IPS DF 4.7 (cell line): Measurements from ENCODE around the gene IGSF5.
"Not testable (repeated sequence)": the region's sequence is repeated elsewhere in the genome, so short reads cannot be mapped to it uniquely, and the experiment has no call there.

ENCODE experiments used
- DNase-seq: peaks from one replicate; pipeline ENCODE4 v3.0.0-alpha.2; 2013; ENCODE audit warnings: low spot score; ENCODE audit errors: extremely low read depth

IGSF5 gene

GRCh38 chr21:39744883-39745282, at the start of gene IGSF5:
Gene IGSF5, plus strand, starts transcription at chr21:39745183. Its CDS starts 327 bp downstream, at chr21:39745510.
- not testable (repeated sequence) for DNase-seq

- no peak for DNase-seq
Observed at GRCh38 chr21:39696196-39696595, 48.8 kb upstream of the IGSF5 start.

DNA sequence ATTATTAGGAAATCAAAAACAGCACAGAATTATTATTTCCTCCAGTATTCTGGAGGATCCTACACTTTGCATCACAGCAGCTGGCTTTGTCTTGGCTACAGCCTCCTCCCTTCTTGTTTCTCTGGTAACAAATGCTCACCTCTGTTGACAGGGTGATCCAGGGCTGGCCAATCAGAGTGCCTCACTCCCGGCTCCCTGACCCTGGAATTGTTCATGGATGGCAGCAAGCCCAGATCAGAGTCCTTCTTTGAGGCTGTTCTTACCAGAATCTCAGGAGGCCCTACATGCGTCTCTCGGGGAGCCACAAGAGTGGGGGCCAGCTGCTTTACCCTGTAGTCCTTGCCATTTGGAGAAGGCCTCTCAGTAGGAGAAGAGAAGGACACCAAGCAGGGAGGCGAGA, 48.4 kb upstream of the IGSF5 start:
- DNase-seq: no peak

- DNase-seq: no peak
Observed at GRCh38 chr21:39700318-39700717, 44.7 kb upstream of the IGSF5 start.

DNA sequence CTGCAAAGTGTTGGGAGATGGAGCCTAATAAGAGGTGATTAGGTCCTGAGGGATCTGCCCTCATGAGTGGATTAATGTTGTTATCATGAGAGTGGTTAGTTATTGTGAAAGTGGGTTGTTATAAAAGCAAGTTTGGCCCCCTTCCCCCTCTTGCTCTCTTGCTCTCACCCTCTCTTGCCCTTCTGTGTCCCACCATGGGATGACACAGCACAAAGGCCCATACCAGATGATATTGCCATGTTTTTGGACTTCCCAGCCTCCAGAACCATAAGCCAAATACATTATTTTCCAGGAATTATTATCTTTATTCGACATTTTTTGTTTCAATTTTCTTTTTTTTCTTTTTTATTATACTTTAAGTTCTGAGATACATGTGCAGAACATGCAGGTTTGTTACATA, 41.4 kb upstream of the IGSF5 start:
- no peak for DNase-seq

DNA sequence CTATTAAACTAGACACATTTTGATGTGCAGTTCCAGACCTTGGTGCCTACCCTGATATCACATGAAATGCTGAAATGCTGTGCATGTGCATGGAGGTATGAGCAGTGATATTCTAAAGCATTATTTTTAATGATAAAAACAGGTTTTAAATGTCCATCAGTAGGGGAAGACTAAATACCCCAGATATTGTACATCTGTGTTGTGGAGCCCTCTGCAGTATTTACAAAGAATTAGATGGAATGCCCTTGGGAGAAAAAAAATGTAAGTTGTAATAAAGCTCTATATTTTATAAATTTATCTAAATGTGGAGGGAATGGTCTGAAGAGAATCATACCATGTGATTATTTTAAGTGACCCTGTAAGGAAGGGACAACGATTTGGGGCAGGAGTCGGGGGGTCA, 39.1 kb upstream of the IGSF5 start:
- no peak for DNase-seq

DNA sequence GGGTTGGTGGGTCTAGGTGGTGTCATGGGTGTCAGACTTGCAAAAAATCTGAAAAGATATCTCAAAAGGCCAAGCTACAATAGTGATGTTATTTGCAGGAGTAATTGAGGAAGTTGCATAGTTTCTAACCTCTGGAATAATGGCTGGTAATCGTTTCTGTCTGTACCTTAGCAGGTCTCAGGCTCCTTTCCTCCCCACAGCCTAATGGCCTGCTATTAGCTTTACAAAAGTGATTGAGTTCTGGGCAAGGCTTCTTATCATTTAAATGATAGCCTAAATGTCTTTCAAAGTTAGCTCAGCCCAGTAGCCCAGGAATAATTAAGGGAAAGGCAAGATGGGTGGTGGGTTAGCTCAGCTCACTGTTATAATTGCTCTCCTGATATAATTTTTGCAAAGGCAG, 37.7 kb upstream of the IGSF5 start:
- no peak for DNase-seq

DNA sequence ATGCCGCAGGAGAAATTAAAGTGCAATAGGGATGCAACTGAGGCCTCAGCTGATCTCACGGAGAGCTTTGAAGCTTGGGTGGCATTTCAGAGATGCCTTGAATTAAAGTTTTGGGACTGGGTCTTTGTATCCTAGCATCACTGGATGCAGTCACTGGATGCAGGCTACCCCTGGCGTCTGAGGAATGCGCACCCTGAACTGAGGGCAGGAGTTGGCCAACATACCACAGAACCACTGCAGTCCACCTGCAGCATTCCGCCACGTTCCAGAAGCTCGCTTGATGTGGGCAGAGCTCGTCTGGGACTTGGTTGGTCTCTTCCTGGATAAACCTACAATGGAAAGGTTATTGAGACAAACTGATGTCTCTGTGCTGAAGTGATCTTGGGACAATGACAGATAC, 34.1 kb upstream of the IGSF5 start:
- DNase-seq: no peak

GRCh38 chr21:39712273-39712672, 32.7 kb upstream of the IGSF5 start:
- no peak for DNase-seq

DNA sequence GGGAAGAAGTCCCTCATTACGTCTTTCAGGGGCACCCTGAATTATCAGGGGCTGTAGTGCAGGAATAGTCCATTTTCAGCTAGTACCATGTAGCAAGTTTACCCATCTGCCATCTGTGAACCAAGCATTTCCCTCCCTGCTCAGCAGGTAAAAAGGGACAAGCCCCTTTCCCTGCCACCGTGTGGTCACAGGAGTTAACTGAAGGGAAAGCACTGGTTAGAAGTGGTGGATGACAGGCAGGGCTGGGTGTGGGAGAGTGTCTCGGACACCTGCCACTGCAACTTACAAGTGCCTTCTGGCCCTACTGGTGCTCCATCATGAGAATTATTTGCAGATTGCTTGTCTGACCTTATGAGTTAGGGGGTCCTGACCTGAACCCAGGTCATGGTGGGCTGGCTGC, 32.0 kb upstream of the IGSF5 start:
- no peak for DNase-seq

GRCh38 chr21:39713905-39714304, 31.1 kb upstream of the IGSF5 start:
- DNase-seq: no peak

- DNase-seq: no peak
Observed at GRCh38 chr21:39714331-39714730, 30.7 kb upstream of the IGSF5 start.

GRCh38 chr21:39715804-39716397, 29.1 kb upstream of the IGSF5 start:
- DNase-seq: no peak

DNA sequence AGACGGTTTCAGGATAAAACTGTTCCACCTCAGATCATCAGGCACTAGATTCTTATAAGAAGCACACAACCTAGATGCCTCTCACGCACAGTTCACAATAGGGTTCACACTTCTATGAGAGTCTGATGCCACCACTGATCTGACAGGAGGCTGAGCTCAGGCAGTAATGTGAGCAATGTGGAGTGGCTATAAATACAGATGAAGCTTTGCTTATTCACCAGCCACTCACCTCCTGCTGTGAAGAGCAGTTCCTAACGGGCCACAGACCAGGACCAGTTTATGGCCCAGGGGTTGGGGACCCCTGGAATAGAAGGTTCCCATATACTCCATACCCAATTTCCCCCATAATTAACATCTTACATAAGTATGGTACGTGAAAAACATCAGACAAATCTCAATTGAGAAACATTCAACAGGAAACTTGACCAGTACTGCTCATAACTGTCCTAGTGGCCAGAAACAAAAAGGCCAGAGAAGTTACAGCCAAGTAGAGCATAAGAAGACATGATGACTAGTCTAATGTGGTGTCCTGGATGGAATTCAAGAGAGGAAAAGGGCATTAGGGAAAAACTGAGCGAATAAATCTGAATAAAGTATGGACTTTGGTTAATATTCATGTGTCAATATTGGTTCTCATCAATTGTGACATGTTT, 24.7 kb upstream of the IGSF5 start:
- no peak for DNase-seq

DNA sequence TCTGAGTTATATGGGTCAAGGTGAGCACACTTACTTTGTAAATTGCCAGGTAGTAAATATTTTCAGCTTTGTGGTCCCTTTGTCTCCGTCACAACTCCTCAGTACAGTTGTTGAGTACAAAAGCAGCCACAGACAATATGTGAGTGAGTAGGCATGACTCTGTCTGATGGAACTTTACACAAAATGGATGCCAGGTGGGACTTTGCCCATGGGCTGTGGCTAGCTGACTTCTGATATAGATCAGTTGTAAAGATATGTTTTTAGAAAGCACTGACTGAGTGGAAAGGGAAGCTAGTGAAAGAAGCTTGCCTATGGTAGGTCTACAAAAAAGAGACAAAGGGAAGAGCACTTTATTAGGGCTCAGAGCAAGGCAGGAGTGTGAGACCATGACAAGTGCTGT, 23.1 kb upstream of the IGSF5 start:
- DNase-seq: no peak

- no peak for DNase-seq
Observed at GRCh38 chr21:39724944-39725343, 20.0 kb upstream of the IGSF5 start.

- no peak for DNase-seq
Observed at GRCh38 chr21:39726133-39726532, 18.9 kb upstream of the IGSF5 start.

DNA sequence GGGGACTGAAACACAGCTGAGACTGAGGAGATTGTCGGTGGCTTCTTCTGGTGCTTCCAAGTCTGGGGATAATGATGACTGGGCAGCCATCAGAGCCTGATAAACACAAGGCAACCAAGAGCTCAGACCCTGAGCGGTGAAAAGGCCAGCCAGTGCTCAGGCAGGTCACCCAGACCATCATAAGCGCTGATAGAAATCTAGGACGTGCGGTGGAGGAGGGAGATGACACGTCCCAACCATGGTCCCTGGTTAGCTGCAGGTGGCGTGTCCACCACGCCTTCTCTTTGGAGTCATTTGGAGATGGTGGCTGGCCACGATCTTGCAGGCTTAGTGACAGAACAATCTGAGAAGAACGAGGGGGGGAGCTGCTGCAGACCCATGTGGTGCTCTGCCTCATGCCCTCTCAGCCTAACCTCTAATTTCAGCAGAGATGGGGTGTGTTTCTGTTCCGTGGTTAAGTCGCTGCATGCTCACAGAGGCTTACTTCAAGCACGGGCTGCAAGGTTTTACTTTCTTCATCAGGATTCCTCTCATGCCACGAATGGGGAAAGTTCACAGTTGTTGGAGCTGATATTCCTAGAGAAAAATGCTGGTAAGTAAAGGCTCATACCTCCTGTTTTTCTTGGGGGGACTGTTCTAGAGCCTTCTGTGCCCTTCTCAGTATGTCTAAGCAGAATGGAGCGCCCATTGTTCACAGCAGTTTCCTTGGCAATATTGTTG, 17.4 kb upstream of the IGSF5 start:
- no peak for DNase-seq

DNA sequence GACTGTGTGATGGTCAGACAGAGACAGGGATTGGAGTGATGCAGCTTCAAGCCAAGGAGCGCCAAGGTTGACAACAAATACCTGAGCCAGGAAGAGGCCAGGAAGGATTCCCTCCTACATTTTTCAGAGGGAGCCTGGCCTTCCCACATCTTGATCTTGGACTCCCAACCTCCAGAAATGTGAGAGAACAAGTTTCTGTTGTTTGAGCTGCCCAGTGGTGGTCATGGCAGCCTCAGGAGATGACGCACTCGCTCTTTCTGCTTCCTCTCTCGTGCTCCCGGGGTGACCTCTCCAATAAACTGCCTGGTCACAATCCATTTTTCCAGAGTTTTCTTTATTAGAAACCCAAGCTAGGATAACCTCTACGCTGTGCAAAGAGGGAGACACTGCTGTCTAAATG, 16.6 kb upstream of the IGSF5 start:
- no peak for DNase-seq

DNA sequence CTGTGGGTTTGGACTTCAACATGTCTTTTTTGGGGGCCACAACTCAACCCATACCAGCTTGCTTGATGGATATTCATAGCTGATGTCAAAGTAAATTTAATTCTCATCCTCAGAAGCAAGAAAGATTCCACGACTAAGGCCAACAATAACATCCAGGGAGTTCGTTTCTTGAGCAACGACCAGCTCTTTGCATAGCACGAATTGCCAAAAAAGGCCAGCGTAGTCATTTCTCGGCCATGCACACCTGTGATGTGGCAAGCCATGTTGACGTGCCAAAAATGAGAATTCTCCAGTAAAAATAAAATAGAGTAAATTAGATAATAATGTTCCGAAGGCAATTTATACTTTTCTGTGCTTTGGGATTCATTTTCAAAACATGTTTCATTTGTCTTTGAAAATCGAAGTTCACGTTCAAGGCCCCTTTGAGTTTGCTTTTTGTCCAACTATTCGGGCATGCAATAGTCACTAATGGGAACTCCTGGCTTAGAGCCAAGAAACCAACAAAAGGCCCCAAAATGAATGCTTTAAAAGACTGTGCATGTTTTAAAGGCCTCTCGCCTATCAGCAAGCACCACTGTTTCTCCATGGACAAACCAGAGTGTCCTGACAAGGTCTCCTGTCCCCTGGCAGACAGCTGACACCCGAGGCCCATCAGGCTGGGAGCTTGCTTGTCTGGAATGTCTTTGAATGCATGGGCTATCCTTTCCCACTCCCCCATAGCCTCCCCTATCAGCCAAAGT, 14.4 kb upstream of the IGSF5 start:
- no peak for DNase-seq

GRCh38 chr21:39736716-39737115, 8.3 kb upstream of the IGSF5 start:
- DNase-seq: no peak

GRCh38 chr21:39737376-39738000, 7.5 kb upstream of the IGSF5 start:
- DNase-seq: no peak
